Astrocyte (in vitro differentiated cells and primary cell): Measurements from ENCODE around the gene GIPC1.

ENCODE experiments used
- CTCF ChIP-seq: IDR thresholded peaks from 2 replicates; pipeline ENCODE4 v1.5.1; 2011; ENCODE audit warnings: low read depth, mild to moderate bottlenecking, inconsistent platforms, low read length, moderate library complexity; ENCODE audit not compliant: insufficient read depth
- EZH2 ChIP-seq: IDR thresholded peaks from 2 replicates; pipeline ENCODE4 v1.6.1; 2012; ENCODE audit warnings: mild to moderate bottlenecking, low read length, inconsistent platforms; ENCODE audit not compliant: insufficient read depth

DNA sequence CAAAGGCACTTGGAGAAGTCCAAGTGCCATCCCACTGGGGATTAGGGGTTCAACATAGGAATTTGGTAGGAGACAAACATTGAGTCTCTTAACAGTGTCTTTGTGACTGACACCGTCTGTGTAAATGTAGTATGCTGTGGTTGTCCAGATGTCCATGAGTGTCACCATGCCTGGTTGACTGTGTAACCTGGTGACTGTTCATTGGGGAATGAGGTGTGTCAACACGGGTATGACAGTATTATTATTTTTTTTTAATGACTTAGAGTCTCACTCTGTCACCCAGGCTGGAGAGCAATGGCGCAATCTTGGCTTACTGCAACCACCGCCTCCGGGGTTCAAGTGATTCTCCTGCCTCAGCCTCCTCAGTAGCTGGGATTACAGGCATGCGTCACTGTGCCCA, 46.6 kb downstream of the GIPC1 start:
- TF ChIP-seq CTCF (no peak), EZH2 (no peak)
